ENCODE data around the gene DLX4.

DLX4 gene

DNA sequence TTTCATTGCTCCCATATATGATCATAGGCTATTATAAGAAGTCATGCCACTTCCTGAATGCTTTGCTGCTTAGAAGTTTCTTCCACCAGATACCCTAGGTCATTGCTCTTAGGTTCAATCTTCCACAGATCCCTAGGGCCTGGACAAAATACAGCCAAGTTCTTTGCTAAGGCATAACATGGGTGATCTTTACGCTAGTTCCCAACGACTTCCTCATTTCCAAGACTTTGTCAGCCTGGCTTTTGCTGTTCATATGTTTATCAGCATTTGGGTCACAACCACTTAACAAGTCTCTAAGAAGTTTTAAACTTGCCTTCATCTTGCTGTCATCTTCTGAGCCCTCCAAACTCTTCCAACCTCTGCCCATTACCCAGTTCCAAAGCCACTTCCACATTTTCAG is 46.2 kb downstream of the DLX4 start:
- no peak overlapping the region for H3K4me3 ChIP-seq (replicated peaks; ENCODE audit: low read depth, low read length)
- TF ChIP-seq, protein P1, sequence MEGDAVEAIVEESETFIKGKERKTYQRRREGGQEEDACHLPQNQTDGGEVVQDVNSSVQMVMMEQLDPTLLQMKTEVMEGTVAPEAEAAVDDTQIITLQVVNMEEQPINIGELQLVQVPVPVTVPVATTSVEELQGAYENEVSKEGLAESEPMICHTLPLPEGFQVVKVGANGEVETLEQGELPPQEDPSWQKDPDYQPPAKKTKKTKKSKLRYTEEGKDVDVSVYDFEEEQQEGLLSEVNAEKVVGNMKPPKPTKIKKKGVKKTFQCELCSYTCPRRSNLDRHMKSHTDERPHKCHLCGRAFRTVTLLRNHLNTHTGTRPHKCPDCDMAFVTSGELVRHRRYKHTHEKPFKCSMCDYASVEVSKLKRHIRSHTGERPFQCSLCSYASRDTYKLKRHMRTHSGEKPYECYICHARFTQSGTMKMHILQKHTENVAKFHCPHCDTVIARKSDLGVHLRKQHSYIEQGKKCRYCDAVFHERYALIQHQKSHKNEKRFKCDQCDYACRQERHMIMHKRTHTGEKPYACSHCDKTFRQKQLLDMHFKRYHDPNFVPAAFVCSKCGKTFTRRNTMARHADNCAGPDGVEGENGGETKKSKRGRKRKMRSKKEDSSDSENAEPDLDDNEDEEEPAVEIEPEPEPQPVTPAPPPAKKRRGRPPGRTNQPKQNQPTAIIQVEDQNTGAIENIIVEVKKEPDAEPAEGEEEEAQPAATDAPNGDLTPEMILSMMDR (IDR thresholded peaks at IDR 0.05; ENCODE audit: low read depth, low read length, missing control alignments) = no peak
- DNase-seq (ENCODE audit: extremely low read depth, low read depth) = no peak

DNA sequence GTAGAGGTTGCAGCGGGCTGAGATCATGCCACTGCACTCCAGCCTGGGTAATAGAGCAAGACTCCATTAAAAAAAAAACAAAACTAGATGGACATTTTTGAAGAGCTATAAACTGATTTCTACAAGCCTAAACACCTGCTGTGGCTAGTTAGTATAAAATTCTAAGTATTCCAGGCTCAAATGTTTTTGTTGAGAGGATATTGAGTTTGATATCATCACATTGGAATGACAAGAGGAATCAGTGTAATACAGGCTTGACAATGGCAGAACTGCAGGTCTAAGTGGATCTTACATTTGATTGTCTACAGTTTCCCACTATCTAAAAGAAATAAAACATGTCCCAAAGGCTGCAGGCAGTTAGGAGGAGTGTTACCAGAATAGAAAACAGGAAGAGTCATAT is 49.9 kb downstream of the DLX4 start:
- H3K4me3 ChIP-seq (replicated peaks; ENCODE audit: low read depth, low read length) = no peak overlapping the region
- no peak for DNase-seq (ENCODE audit: extremely low read depth, low read depth)
- TF ChIP-seq, protein P1 (IDR thresholded peaks at IDR 0.05; ENCODE audit: low read depth, low read length, missing control alignments) = no peak

DNA sequence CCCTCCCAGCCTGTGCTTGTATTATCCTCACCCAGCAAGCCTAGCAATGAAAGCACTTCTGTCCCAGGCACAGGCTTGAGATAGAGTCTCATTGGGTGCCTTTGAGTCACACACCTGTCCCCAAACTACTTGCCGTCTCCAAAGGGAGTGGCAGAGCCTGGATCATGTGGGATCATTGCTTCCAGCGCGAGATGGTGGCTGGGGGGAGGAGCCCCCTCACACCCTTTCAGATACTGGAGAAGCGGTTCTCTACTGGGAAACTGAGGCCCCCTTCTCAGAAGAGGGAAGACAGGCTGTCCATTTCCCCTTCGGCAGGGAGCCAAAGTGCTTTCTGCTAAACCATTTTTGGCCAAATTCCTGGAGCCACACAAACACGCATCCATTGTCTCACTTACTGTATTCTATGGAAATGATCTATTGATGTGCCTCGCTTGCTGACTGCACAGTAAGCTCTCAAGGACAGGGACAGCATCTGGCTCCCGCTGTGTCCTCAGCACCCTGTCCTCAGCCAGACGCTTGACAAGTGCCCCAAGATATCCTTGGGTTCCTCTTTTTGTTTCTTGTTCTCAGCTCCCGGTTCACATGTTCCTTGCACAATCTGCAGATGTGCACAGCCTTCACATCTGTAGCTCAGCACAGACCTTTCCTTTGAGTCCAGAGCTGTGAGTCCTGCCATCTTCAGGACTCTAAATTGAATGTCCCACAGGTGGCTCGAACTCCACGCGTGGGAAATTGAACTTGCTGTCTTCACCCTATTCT is 52.0 kb downstream of the DLX4 start:
- TF ChIP-seq, protein P1 (IDR thresholded peaks at IDR 0.05; ENCODE audit: low read depth, low read length, missing control alignments) = no peak
- no peak for DNase-seq (ENCODE audit: extremely low read depth, low read depth)
- no peak overlapping the region for H3K4me3 ChIP-seq (replicated peaks; ENCODE audit: low read depth, low read length)

DNA sequence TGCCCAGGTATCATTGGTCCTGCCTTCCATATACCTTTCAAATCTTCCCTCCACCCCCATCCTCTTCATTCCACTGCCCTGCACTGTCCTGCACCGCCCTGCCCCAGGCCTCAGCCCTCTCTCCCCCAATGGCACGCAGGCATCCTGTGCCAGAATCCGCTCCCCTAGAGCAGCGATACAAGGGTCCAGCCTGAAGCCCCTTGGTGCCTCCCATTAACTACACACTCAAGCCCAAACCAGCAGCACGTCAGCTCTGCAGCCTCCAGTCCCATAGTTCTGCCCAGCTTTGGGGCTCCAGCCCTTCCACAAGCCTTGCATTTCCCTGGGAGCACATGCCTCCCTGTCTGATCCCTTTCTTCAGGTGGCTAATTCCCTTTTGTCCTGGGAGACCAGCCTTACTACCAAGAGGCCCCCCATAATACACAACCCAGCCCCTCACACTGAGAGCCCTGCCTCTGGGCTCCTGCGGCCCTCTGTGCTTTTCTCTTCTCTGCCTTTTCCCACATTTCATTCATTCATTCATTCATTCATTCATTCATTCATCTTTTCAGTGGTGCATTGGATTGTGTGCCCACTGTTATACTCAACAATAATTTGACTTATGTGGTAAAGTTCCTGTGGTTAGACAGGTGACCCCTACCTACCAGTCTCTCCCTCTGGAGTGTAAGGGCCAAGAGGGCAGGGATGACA is 52.8 kb downstream of the DLX4 start:
- TF ChIP-seq, protein P1 (IDR thresholded peaks at IDR 0.05; ENCODE audit: low read depth, low read length, missing control alignments) = no peak
- no peak for DNase-seq (ENCODE audit: extremely low read depth, low read depth)
- no peak overlapping the region for H3K4me3 ChIP-seq (replicated peaks; ENCODE audit: low read depth, low read length)

DNA sequence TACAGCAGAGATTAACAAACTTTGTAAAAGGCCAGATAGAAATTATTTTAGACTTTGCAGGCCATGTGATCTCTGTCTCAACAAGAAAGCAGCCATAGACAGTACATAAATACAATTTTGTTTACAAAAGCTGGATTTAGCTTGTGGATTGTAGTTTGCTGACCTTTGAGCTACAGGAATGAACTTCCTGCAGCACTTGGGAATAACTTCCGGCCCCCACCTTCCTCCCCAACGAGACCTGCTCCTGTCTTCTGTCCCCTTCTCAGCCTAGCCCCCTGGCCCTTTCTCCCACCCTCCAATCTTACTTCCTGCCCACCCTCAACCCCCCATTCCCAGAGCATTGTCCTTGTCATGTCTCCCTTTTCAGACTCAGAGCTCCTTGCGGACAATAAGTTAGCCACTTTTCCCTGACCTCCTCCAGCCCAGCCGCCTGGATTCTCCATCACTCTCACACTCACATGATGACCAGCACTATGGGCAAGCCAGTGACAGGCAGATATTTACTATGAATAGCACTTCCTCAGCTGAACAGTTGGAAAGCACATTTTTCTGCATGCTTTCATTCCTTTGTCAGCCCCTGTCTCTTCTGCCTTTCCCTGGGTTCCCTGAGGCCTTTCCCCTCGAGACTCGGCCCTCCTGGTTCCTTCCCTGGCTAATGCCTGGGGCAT is 53.6 kb downstream of the DLX4 start:
- TF ChIP-seq, protein P1 (IDR thresholded peaks at IDR 0.05; ENCODE audit: low read depth, low read length, missing control alignments) = no peak
- H3K4me3 ChIP-seq (replicated peaks; ENCODE audit: low read depth, low read length) = no peak overlapping the region
- no peak for DNase-seq (ENCODE audit: extremely low read depth, low read depth)

DNA sequence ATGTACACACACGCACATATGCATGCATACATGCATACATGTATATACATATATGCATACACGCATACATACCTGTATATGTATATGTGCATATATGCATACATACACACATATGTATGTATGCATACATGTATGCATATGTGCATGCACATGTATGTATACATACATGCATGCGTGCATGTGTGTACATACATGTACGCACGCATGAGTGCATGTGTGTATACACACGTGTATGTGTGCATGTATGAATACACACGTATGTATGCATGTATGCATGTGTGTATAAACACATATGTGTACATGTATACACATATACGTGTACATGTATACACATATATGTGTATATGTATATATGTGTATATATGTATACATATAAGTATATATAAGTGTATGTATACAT is 54.5 kb downstream of the DLX4 start:
- no peak for DNase-seq (ENCODE audit: extremely low read depth, low read depth)
- H3K4me3 ChIP-seq (replicated peaks; ENCODE audit: low read depth, low read length) = no peak overlapping the region
- TF ChIP-seq, protein P1 (IDR thresholded peaks at IDR 0.05; ENCODE audit: low read depth, low read length, missing control alignments) = no peak
